A204.1 (cell line): ENCODE results near the gene CADPS2.

Experiments used
- FAIRE-seq: peaks from 2 replicates; lab custom pipeline; 2012; peaks lifted over from hg19 to GRCh38; lab: Jason Lieb, UNC

CADPS2 gene

GRCh38 chr7:122886357-122887081 is at the start of gene CADPS2:
TSS of gene CADPS2 (minus strand) at chr7:122886460. CDS start at chr7:122886337, 123 bp downstream.
- FAIRE-seq, result no peak

- no peak for FAIRE-seq
Measured at GRCh38 chr7:122935620-122936019, 49.4 kb upstream of the CADPS2 start.

GRCh38 chr7:122919643-122920181 is 33.5 kb upstream of the CADPS2 start:
- FAIRE-seq, result no peak

GRCh38 chr7:122914812-122915211 is 28.6 kb upstream of the CADPS2 start:
- no peak for FAIRE-seq

GRCh38 chr7:122913608-122914007 is 27.3 kb upstream of the CADPS2 start:
- no peak for FAIRE-seq

GRCh38 chr7:122902751-122903495 is 16.7 kb upstream of the CADPS2 start:
- FAIRE-seq, result no peak

- FAIRE-seq, result no peak
Measured at GRCh38 chr7:122901250-122901649, 15.0 kb upstream of the CADPS2 start.

GRCh38 chr7:122896509-122896908 is 10.2 kb upstream of the CADPS2 start:
- peak; percentile 69 for FAIRE-seq

- no peak for FAIRE-seq
Measured at GRCh38 chr7:122893486-122893885, 7.2 kb upstream of the CADPS2 start.

- FAIRE-seq, result no peak
Measured at GRCh38 chr7:122889116-122889515, 2.9 kb upstream of the CADPS2 start.

- no peak for FAIRE-seq
Measured at GRCh38 chr7:122887848-122888247, 1.6 kb upstream of the CADPS2 start.

- FAIRE-seq, result no peak
Measured at GRCh38 chr7:122887198-122887597, 938 bp upstream of the CADPS2 start.

- FAIRE-seq, result no peak
Measured at GRCh38 chr7:122885583-122886356, 490 bp downstream of the CADPS2 start.

GRCh38 chr7:122884186-122884585 is 2.1 kb downstream of the CADPS2 start:
- no peak for FAIRE-seq

GRCh38 chr7:122883049-122883680 is 3.1 kb downstream of the CADPS2 start:
- FAIRE-seq, result no peak

GRCh38 chr7:122881324-122881723 is 4.9 kb downstream of the CADPS2 start:
- no peak for FAIRE-seq

GRCh38 chr7:122869260-122869659 is 17.0 kb downstream of the CADPS2 start:
- FAIRE-seq, result no peak

- no peak for FAIRE-seq
Measured at GRCh38 chr7:122867471-122867980, 18.7 kb downstream of the CADPS2 start.

- FAIRE-seq, result no peak
Measured at GRCh38 chr7:122864838-122865237, 21.4 kb downstream of the CADPS2 start.

GRCh38 chr7:122864016-122864415 is 22.2 kb downstream of the CADPS2 start:
- no peak for FAIRE-seq

GRCh38 chr7:122858320-122858719 is 27.9 kb downstream of the CADPS2 start:
- no peak for FAIRE-seq

- FAIRE-seq, result no peak
Measured at GRCh38 chr7:122850528-122850927, 35.7 kb downstream of the CADPS2 start.
